GM12878 (cell line): ENCODE measurements around the gene JDP2. TPM values are rescaled to one million over a fixed set of nuclear protein-coding genes. Genes with fewer than 3 reads are reported as not detected.

Experiments used
- ASH2L ChIP-seq: fragments of 300-600, 200-600 bp; sonication (generic); IDR thresholded peaks from 2 replicates; pipeline ENCODE4 v1.6.1; 2017; ENCODE audit warnings: low read depth, mild to moderate bottlenecking, borderline replicate concordance
- BACH1 ChIP-seq: fragments of 450-650 bp; IDR thresholded peaks from 2 replicates; pipeline ENCODE4 v1.6.1; 2017; ENCODE audit warnings: mild to moderate bottlenecking, borderline replicate concordance
- BMI1 ChIP-seq: fragments of 450-650 bp; IDR thresholded peaks from 2 replicates; pipeline ENCODE4 v1.6.1; 2016; ENCODE audit warnings: mild to moderate bottlenecking, moderate library complexity, borderline replicate concordance
- CEBPB ChIP-seq, 2 experiments: fragments of 150-350 bp in 1 of 2; IDR thresholded peaks; 2 replicates each; pipeline ENCODE4 v1.6.1; 2012 to 2014; ENCODE audit warnings: low read depth in 2 of 2, low read length in 2 of 2, borderline replicate concordance in 1 of 2, inconsistent platforms in 1 of 2
- E2F8 ChIP-seq: fragments of 450-650 bp; IDR thresholded peaks from 2 replicates; pipeline ENCODE4 v1.6.1; 2018; ENCODE audit warnings: mild to moderate bottlenecking, low read depth, moderate library complexity; ENCODE audit not compliant: partially characterized antibody
- E4F1 ChIP-seq: fragments of 450-650 bp; IDR thresholded peaks from 2 replicates; pipeline ENCODE4 v1.6.1; 2018; ENCODE audit warnings: borderline replicate concordance, mild to moderate bottlenecking; ENCODE audit not compliant: partially characterized antibody
- ELK1 ChIP-seq: IDR thresholded peaks from 2 replicates; pipeline ENCODE4 v1.6.1; 2012; ENCODE audit warnings: low read depth, low read length, improper control_type of control experiment
- IKZF1 ChIP-seq: fragments of 450-650 bp; conservative IDR thresholded peaks from 2 replicates; pipeline ENCODE4 v1.6.1; 2017; ENCODE audit warnings: antibody characterized with exemption, mild to moderate bottlenecking
- PRDM15 ChIP-seq: fragments of 450-650 bp; formaldehyde crosslinking; IDR thresholded peaks from 2 replicates; pipeline ENCODE4 v1.4.0; 2020; ENCODE audit warnings: mild to moderate bottlenecking, moderate library complexity
- RCOR1 ChIP-seq: conservative IDR thresholded peaks from 2 replicates; pipeline ENCODE4 v1.6.1; 2012; ENCODE audit warnings: low read depth, low read length, improper control_type of control experiment
- TAF1 ChIP-seq: IDR thresholded peaks from 2 replicates; pipeline ENCODE4 v1.6.1; 2011; ENCODE audit warnings: mild to moderate bottlenecking, low read depth, low read length, borderline replicate concordance
- TARDBP ChIP-seq: IDR thresholded peaks from 2 replicates; pipeline ENCODE4 v1.6.1; 2016; ENCODE audit warnings: borderline replicate concordance
- YY1 ChIP-seq: IDR thresholded peaks from 2 replicates; pipeline ENCODE4 v1.6.1; 2011; ENCODE audit warnings: low read depth, mild to moderate bottlenecking, low read length
- ZBTB11 ChIP-seq: fragments of 450-650 bp; formaldehyde crosslinking; IDR thresholded peaks from 2 replicates; pipeline ENCODE4 v1.5.0; 2022; ENCODE audit warnings: mild to moderate bottlenecking, missing genetic modification characterization
- polyA plus RNA-seq, 11 experiments: library from polyadenylated mRNA; depleted of rRNA in 4 of 11; unstranded in 6 of 11; stranded (reverse) in 5 of 11; fragments of >200 nt; fragmentation: Nextera tagmentation in 4 of 11; fragmentation: Illumina TruSeq in 1 of 11; extraction: Ambion mirVana in 4 of 11; extraction: Trizol in 1 of 11; gene quantifications; 1 replicate in 1 of 11; 2 replicates in 10 of 11; pipeline versions ENCODE4 v1.2.1 to v1.2.3, GENCODE V29; 2011 to 2016; ENCODE audit warnings: inconsistent platforms in 2 of 11, missing spikeins in 2 of 11, low read depth in 1 of 11
- total RNA-seq, 4 experiments: library from RNA; depleted of rRNA in 3 of 4; stranded (reverse); fragments of >200 nt in 3 of 4; fragmentation: Illumina TruSeq in 1 of 4; extraction: Trizol in 1 of 4; gene quantifications; 2 replicates each; pipeline versions ENCODE4 v1.2.1 to v1.2.3, GENCODE V29; 2013 to 2021

The JDP2 gene
- total and polyA plus RNA-seq, 10 of the 15 experiments (the other 5 are each of a cell fraction or from before 2014, with no cell fraction given), result 0.71 to 21.3 (median 11.2) TPM

GRCh38 chr14:75479770-75480600 lies 52.2 kb downstream of the JDP2 start (continued):
- TF ChIP-seq E2F8, result no peak
- TF ChIP-seq YY1, result no peak
- no peak for TF ChIP-seq E4F1
- no peak for TF ChIP-seq CEBPB (IDR thresholded peaks at IDR 0.05; ENCODE audit: borderline replicate concordance in 1 of 2, low read depth in 2 of 2, low read length in 2 of 2)
- TF ChIP-seq ELK1, result no peak
- no peak for TF ChIP-seq BMI1
- peak; percentile 24; the same call in 1 of the 2 replicates for TF ChIP-seq TAF1
- TF ChIP-seq BACH1, result no peak
- no peak for TF ChIP-seq ZBTB11 (CRISPR knock-in tag)
- no peak for TF ChIP-seq TARDBP
- no peak for TF ChIP-seq RCOR1
- TF ChIP-seq ASH2L, result no peak
- peak; percentile 57 for TF ChIP-seq IKZF1
- TF ChIP-seq PRDM15 (CRISPR knock-in tag), result no peak
